DMS 273 treated with DMSO at 0.1 percent for 48 hours (cell line): ENCODE data around the gene CD244.

Experiments used
- DNase-seq: peaks from one replicate; lab custom pipeline; 2025; lab: John Stamatoyannopoulos, UW

The CD244 gene

DNA sequence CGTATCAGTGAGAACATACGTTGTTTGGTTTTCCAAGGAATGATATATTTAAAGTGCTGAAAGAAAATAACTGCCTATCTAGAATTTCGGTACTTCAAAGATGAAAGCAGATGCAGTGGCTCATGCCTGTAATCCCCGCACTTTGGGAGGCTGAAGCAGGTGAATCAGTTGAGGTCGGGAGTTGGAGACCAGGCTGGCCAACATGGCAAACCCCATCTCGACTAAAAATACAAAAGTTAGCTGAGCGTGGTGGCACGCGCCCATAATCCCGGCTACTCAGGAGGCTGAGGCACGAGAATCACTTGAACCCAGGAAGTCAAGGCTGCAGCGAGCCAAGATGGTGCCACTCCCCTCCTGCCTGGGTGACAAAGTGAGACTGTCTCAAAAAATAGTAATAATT is 16.4 kb downstream of the CD244 start:
- DNase-seq, result no peak

DNA sequence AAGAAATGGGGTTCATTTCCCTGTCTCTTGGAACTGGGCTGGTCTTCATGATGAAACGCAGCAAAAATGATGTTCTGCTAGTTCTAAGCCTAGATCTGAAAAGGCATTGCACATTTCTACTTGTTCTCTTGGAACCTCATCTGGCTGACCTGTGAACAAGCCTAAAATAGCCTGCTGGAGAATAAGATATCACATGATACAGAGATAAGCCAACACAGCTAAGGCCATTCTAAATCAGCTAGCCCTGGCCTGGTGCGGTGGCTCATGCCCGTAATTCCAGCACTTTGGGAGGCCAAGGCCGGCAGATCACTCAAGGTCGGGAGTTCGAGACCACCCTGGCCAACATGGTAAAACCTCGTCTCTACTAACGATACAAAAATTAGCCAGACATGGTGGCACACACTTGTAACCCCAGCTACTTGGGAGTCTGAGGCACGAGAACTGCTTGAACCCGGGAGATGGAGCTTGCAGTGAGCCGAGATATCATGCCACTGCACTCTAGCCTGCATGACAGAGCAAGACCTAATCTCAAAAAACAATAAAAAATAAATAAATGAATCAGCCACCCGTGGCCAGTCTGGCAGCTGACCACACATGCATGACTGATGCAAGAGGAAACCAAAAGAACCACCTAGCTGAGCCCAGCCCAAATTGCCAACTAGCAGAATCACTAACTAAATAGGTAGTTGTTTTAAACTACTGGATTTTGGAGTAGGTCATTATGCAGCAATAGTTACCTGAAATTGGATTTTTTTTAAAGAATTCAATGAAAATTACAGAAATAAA is 18.0 kb downstream of the CD244 start:
- no peak for DNase-seq

DNA sequence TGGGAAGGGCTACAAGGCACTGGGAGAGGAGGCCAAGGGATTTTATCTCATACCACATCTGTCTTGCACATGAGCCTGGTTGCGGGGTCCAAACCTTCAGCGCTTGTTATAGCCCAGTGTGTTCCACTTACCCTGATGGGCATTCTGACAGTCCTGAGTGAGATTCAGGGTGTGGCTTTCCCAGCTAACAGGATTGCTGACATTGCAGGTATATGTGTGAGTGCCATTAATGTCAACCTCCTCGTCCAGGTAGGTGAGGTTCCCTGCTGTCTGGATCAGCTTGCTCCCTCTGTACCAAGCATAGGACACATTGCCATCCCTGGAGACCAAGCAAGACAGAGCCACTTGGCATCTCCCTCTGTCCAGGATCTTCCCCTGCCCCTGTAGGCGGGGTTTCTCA is 21.6 kb downstream of the CD244 start:
- DNase-seq, result no peak

DNA sequence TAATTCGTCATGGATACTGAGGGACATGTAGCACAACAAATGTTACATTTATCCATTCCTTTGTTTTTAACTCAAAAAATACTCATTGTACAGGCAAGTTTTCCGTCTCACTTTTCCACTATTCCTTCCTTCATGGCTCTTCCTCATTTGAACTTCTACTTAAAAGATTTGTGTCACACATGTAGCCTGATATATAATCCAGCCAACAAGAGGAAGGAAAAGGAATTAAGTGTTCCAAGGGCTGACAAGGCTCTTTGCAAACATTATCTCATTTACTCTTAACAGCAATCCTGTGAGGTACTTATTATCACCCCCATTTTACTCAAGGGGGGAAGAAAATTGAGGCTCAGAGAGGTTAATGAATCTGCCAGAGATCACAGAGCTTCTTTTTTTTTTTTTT is 22.9 kb downstream of the CD244 start:
- DNase-seq, result no peak

DNA sequence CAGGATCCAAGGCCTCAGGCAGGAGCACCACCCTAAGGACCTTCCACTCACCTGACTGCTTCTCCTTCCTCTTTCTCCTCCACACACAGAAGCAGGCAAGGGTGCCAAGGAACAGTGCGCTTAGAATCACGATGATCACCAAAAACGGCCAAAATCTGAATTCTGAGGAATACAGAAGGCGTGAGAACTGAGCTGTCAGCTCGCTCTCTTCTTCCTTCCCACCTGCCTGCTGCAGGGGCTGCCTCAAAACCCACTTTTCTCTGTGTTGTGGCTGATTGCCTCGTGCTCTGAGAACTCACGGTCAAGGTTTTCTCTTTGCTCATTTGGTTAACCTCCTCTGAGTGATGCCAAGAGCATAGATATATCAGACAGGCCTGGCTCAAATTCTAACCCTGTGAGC is 23.8 kb downstream of the CD244 start:
- no peak for DNase-seq

DNA sequence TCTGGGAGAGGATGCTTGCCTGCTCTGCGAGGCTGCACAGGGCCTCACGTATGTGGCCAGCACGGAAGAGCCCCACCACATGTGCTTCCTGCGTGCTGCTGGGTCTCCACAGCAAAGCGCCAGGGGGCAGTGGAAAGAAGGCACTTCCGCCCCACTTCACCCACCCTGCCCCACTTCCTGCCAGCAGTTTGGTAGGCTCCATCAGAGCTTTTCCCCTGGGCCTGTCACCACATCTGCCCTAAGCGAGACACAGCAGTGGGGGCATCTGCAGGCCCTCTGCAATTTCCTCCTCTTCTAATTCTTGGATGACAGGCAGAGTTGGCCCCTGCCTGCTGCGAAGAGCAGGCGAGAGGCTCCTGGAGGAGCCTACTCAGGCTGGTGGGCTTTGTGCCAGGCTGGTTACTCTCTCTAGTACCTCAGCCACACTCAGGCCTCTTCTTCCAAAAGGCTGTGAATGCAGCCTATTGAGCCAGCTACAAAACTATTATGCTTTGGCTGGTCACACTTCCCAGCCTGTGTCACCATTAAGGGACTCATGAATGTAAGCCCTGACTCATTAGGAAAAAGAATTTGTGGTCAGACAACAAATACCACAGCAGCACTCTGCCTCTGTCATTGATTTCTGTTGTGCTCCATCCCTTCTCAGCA is 25.0 kb downstream of the CD244 start:
- no peak for DNase-seq

DNA sequence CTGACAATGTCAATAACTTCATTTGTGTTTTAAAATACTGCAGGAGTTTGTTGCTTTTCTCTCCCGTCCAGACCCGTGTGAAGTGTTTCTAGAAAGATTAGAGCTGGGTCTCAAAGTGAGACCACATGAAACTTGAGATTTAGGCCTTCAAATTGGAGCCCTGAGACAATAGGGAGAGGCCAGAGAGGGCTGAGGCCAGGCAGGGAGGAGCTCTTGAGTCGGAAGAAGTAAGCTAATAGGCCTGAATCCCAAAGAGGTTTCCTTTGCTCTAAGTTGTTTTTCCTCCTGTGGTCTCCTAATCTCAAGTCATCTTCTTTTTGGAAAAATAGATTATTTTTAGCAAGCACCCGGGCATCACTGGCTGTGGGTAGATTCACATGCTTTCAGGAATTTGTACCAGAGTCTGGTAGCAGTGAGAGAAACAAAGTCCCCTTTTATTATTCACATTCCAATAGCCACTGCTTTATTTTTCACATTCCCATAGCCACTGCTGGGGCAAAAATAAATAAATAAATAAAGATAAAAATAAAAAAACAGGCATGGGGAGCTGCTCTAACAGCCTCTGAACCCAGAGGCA is 25.6 kb downstream of the CD244 start:
- no peak for DNase-seq

DNA sequence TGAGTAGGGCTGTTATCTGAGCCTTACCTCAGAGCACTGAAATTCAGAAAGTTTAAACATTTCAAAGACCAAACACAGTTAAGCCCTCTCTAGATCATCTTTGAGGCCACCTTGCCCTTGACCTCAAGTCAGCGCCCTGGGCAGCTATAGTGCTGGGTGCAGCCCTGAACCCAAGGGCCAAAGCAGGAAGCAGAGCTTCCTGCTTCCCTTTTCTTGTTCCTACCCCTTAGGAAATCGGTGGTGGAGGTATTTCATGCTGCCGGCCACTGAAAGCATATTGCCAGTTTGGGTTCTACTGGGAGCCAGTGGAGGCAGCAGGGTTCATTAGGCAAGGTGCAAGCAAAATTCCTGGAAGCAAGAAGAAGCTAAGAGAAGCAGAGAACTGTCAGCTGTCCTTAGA is 26.1 kb downstream of the CD244 start:
- no peak for DNase-seq

DNA sequence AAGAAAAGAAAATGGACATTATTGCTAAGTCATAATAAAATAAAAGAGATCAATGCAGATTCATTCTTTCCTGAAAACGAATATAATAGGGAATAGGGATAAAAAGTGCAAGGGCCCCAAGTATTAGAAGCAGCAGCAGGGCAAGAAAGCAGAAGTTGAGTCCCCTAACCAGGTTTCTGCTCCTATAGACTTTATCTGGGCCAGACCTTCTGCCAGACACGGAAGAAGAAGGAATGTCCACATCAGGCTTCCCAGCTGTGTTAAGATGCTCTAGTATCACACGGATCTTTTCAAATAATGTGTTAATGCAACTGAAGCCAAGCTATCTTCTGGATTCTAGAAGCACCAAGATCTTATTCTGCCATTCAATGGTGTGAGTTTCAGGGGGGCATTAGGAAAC is 26.9 kb downstream of the CD244 start:
- no peak for DNase-seq

DNA sequence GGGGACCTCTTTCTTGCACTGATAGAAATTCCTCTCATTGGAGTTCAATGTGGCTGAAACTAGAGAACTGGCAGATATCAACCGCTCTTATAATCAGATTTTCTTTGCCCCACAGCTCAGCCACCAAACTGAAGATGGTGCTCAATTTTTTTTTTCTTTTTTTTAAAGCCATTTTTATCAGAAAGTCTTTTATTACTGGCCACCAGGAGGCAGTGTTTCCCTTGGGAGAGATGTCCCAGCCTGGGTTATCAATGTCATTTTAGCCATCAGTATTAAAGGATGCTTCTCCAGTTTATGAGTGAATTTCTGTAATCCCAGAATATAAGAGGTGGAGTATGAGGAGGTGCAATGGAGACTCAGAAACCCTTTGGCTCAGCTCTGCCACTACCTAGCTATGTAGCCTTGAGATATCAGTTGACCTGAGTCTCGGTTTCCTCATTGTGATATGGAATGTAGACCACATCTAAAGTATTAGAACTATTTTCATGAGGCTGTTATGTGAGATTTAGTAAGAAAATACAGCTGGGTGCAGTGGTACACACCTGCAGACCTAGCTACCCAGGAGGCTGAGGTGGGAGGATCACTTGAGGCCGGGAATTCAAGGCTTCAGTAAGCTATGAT is 27.6 kb downstream of the CD244 start:
- peak; percentile 8 for DNase-seq

DNA sequence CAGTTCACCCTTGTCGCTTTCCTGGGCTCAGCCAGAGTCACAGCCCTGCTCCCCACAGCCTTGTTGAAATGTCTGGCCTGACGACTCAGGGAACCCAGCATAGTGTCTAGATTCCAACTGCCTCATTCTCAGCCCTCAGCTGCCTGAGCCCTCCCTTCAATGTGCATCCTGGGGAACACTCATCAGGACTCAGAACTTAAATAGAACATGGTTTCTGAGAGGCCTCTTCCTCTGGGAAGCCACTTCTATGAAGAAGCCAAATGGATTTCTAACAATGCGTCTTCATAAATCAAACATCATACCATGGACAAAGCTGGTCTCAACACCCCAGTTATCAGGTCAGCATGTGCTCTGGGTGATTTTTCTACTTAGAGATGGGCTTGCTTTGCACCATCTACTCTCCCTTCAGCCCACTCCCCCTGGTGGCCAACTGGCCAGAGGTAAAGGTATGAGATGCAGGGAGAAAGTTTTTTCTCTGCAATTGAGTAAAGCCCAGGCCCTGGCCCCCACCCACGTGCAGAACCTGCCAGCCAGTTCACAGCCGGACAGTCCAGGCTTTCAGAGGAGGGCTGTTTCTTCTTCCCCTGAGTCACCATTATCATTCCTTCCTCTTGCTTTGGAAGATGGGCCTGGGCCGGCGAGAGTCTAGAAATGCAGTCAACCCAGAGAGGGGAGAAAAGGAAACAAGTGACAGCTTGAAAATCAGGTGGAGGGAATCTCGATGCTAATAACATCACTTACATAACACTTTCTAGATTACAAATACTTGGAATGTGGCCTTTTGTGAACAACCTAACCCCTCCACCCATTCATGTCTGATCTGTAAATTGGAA is 32.1 kb downstream of the CD244 start:
- DNase-seq, result no peak

DNA sequence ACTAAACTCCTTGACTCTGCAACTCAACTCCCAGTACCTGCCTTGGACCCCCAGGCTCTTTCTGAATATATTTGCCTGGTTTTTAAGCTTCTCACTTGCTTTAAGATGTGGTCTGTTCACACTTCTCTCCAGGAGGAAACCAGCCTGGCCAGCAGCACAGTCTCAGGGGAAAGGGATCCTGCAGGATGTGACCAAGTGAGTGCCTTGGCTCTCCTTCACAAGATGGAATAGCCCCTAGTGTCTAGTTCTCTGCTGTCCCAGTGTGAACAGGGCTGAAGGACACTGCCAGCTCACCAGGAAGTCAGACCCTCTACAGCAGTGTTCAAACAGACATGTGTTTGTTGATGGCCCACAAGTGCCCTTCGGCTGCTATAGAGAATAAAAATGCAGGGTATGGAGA is 32.9 kb downstream of the CD244 start:
- no peak for DNase-seq

DNA sequence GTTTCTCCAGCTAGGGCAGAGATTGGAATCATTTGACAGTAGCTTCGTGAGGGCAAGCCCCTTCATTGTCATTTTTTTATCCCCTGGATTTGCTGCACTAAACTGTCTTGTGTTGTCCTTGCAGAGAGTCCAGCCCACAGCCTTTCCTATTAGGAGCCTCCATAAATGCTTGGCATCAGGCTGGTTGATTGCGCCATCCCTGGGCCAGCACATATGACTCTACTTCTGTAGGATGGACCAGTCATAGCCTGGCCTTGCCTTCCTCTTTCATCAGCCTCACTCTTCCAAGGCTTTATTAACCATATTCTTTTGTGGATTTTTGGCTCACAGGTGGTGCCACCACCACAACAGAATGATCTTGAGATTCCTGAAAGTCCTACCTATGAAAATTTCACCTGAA is 35.3 kb downstream of the CD244 start:
- no peak for DNase-seq

DNA sequence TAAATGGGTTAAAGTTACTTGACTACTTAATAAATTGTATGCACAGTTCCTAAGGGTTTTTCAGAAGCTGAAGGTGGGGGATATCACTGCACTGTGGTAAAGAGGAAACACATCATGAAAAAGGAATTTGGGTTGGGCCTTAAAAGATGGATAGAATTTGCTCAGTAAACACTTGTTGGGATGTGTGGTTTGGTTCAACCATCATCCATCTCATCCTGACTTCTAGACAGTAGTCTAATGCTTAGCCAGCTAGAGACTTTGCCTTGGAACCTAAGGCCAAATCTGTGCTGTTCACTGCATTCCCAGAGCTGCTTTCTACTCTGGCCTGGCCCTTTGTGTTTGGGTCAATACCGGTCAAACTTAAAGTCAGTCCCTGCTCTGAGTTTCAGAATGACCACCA is 36.1 kb downstream of the CD244 start:
- no peak for DNase-seq

DNA sequence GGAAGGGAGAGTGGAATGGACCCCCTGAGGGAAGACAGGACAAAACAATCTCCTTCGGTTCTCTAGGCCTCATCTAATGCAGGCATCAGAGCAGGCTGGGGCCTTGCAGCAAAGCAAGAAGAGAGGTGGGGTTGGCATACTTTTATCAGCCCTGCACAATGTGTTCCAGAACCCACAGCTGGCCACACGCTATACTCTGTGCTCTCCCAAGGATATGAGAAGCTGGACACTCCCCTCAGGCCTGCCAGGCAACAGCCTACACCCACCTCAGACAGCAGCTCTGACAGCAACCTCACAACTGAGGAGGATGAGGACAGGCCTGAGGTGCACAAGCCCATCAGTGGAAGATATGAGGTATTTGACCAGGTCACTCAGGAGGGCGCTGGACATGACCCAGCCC is 39.4 kb downstream of the CD244 start:
- no peak for DNase-seq

DNA sequence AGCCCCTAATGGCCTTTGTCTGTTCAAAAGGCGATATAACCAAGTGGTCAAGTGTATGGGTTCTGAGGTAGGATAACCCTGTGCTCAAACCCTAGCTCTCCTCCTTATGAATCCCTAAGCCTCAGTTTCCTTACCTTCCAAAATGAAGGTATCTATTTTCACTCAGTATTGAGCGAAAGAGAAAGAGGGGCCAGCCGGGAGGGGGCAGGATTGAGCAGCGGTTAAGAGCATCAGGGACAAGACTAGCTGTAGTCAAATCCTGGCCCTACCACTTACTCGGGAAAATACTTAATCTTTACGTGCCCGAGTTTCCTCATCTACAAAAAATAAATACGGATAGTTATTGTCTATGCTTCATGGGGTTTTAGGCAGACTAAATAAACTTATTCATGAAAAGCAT is 41.1 kb downstream of the CD244 start:
- no peak for DNase-seq

DNA sequence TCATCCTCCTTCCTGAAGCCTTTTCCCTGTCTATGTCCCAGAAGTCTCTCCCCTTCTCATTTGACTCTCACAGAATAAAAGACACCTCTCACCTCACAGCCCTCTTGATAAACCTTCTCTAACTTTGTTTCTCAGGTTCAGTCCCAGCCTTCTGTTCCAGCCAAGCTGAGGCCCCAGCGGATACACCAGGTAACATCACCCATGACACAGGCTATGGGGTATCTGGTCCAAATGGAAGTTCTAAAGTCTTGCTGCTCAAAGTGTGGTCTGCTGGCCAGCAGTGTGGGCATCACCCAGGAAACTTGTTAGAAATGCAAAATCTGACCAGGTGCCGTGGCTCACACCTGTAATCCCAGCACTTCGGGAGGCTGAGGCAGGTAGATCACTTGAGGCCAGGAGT is 43.5 kb downstream of the CD244 start:
- no peak for DNase-seq

DNA sequence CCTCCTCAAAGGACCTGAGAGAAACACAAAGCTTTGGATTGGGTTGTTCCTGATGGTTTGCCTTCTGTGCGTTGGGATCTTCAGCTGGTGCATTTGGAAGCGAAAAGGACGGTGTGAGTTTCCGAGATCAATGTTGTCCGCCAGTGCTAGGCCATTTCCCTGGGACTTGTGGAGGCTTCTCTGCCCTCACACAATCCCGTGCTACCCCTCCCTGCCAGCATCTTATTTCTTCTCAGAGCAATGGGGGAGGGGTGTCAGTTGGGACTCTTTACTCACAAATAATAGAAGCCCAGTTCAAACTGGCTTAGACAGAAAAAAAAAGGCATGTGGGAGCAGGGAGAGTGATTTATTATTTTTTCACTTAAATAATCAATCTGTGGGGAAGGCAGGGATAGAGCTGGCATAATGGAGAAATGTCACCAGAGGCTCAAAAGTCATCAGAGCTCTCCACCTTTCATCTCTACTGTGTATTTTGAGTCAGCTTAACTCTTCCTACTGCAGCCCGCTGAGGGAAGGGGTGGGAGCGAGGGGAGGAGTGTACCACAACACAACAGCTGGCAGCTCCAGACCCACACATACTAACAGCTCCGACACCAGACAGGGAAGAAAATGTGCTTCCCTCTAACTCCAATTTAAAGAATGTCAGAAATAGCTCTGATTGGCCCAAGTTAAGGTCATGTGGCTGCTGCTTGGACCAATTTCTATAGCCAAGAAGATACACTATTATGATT is 44.3 kb downstream of the CD244 start:
- no peak for DNase-seq

DNA sequence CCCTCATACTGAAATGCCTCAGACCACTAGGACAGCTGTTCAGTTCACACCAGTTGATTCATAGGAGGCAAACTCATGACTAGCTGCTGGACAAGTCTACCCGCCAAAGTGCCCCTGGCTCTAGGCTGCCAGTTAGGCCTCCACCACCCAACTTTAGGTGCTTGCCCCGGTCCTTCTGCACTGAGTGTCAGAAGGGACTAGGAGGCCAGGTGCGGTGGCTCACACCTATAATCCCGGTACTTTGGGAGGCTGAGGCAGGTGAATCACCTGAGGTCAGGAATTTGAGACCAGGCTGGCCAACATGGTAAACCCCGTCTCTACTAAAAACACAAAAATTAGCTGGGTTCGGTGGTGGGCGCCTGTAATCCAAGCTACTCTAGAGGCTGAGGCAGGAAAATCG is 47.8 kb downstream of the CD244 start:
- DNase-seq, result no peak

DNA sequence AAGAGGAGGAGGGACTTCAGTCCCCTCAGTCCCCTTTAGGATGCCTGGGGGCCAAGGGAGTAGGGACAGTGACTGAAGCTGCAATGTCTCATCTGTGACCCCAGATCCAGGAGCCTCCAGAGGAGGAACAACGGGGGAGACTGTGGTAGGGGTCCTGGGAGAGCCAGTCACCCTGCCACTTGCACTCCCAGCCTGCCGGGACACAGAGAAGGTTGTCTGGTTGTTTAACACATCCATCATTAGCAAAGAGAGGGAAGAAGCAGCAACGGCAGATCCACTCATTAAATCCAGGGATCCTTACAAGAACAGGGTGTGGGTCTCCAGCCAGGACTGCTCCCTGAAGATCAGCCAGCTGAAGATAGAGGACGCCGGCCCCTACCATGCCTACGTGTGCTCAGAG is 48.4 kb downstream of the CD244 start:
- no peak for DNase-seq

DNA sequence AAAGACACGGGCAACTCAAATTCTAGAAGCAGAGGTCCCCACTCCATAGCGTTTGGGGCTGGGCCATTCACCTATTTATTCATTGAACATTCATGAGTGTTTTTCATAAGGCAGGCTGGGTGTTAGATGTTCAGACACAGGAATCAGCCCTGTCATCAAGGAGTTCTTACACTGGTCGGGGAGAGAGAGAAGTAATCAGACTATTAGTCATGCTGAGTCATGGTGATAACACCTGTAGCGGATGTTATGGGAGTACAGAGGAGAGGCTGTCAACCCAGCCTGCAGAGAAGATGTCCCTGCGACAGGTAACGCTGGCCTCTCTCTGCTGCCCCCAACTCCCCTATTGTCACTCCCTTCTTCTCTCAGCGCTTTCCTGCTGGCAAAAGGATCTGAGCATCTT is 49.5 kb downstream of the CD244 start:
- DNase-seq, result no peak

DNA sequence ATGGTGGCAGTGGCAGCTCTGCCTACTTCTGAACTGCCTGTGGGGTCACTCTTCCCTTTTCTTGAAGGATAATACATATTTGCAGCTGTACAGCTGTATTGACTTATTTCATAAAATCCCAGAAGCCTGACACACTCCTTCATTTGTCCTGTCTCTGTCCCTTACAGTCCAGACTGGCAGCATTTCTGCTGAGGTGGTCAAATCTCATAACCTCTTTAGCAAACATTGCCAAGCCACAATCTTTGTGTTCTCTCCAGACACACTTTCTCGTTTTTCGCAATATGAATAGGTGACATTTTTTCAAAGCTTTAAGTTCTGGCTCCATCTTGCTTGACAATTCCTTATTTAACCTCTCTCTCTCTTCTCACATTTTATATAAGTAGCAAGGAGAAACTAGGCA is 51.5 kb downstream of the CD244 start:
- no peak for DNase-seq
